Stimulated activated naive B cell treated with anti-CD40 and anti-IgM and Interleukin-4, amounts not matched to agents 10 μg/mL and 1 μg/mL and 100 μg/mL, for 72 hours (primary cell): ENCODE measurements around the gene ZBTB17.
"Not testable (repeated sequence)": the region's sequence is repeated elsewhere in the genome, so short reads cannot be mapped to it uniquely, and the experiment has no call there.

ENCODE experiments used
- ATAC-seq, 2 donors: fragments of 150-1000 bp; cut with Tn5 transposase; replicated peaks; 2 replicates each; pipeline ENCODE4 v1.10.0; 2021; ENCODE audit warnings: moderate library complexity in 1 of 2
- DNase-seq: peaks from one replicate; pipeline ENCODE4 v3.0.0; 2021
- H3K27ac Mint-ChIP-seq: one replicate; pipeline ENCODE4 v1.8.0; 2022; ENCODE audit warnings: mild to moderate bottlenecking, mixed read lengths
- H3K27me3 Mint-ChIP-seq, 2 donors: one replicate each; pipeline ENCODE4 v1.8.0; 2022; ENCODE audit warnings: mixed read lengths in 2 of 2
- H3K36me3 Mint-ChIP-seq, 2 donors: one replicate each; pipeline ENCODE4 v1.8.0; 2022; ENCODE audit warnings: mixed read lengths in 2 of 2, mild to moderate bottlenecking in 1 of 2
- H3K4me1 Mint-ChIP-seq, 2 donors: one replicate each; pipeline ENCODE4 v1.8.0; 2022; ENCODE audit warnings: mixed read lengths in 2 of 2, mild to moderate bottlenecking in 1 of 2
- H3K4me3 Mint-ChIP-seq, 2 donors: one replicate each; pipeline ENCODE4 v1.8.0; 2022; ENCODE audit warnings: mild to moderate bottlenecking in 2 of 2, mixed read lengths in 2 of 2, moderate library complexity in 1 of 2
- H3K9me3 Mint-ChIP-seq, 2 donors: one replicate each; pipeline ENCODE4 v1.8.0; 2022; ENCODE audit warnings: mixed read lengths in 2 of 2, mild to moderate bottlenecking in 1 of 2

The ZBTB17 gene

DNA sequence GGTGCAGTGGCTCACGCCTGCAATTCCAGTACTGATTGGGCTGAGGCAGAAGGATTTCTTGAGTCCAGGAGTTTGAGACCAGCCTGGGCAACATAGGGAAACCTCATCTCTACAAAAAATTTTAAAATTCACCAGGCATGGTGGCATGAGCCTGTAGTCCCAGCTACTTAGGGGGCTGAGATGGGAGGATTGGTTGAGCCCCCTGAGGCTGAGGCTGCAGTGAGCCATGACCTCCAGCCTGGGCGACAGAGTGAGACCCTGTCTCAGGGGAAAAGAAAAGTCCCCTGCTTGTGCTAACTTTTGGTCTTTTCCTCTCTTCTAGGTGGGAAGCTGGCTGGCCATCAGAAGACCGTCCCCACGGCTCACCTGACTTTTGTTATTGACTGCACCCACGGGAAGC is 29.7 kb upstream of the ZBTB17 start:
- H3K36me3 Mint-ChIP-seq, result no peaks in the 10 kb centered on the region
- no peak overlapping the region for H3K4me3 Mint-ChIP-seq
- H3K9me3 Mint-ChIP-seq, result no peaks in the 10 kb centered on the region
- ATAC-seq (no peak), DNase-seq (no peak)
- H3K27me3 Mint-ChIP-seq, result peaks cover 0 to 2% of the 10 kb centered on the region in 2 donors
- H3K27ac Mint-ChIP-seq, result no peak overlapping the region
- peaks cover 25 to 35% of the 10 kb centered on the region in 2 donors for H3K4me1 Mint-ChIP-seq

DNA sequence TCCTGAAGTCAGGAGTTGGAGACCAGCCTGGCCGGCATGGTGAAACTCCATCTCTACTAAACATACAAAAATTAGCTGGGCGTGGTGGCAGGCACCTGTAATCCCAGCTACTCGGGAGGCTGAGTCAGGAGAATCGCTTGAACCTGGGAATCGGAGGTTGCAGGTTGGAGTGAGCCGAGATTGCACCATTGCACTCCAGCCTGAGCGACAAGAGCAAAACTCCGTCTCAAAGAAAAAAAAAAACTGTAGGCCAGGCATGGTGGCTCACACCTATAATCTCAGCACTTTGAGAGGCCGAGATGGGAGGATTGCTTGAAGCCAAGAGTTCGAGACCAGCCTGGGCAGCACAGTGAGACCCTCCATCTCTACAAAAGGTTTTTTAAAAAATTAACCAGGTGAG is 25.4 kb upstream of the ZBTB17 start:
- not testable (repeated sequence) for ATAC-seq, H3K9me3 Mint-ChIP-seq, H3K36me3 Mint-ChIP-seq, H3K4me3 Mint-ChIP-seq, DNase-seq
- peak overlapping the region; percentile 47 for H3K27ac Mint-ChIP-seq
- H3K27me3 Mint-ChIP-seq, result peaks cover 8 to 12% of the 10 kb centered on the region in 2 donors
- peaks cover 13 to 15% of the 10 kb centered on the region in 2 donors for H3K4me1 Mint-ChIP-seq

DNA sequence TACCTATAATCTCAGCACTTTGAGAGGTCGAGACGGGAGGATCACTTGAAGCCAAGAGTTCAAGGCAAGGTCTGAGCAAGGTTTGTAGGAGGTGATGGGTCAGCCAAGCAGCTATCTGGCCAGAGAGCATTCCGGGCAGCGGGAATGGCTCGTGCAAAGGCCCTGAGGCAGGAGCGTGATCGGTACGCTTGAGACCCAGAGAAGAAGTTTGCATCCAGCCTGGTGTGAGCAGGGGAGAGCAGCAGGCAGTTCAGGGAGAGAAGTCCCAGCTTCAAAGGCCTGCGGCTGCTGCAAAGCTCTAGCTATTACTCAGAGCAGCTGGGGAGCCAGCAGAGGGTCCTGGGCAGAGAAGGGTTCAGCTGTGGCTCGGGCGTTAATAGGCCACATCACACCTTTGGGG is 23.0 kb upstream of the ZBTB17 start:
- H3K4me3 Mint-ChIP-seq, result no peak overlapping the region
- H3K27me3 Mint-ChIP-seq, result peaks cover 8 to 12% of the 10 kb centered on the region in 2 donors
- ATAC-seq (no peak), DNase-seq (no peak)
- H3K4me1 Mint-ChIP-seq, result peaks cover 0 to 1% of the 10 kb centered on the region in 2 donors
- H3K27ac Mint-ChIP-seq, result no peak overlapping the region
- no peaks in the 10 kb centered on the region for H3K9me3 Mint-ChIP-seq
- no peaks in the 10 kb centered on the region for H3K36me3 Mint-ChIP-seq

DNA sequence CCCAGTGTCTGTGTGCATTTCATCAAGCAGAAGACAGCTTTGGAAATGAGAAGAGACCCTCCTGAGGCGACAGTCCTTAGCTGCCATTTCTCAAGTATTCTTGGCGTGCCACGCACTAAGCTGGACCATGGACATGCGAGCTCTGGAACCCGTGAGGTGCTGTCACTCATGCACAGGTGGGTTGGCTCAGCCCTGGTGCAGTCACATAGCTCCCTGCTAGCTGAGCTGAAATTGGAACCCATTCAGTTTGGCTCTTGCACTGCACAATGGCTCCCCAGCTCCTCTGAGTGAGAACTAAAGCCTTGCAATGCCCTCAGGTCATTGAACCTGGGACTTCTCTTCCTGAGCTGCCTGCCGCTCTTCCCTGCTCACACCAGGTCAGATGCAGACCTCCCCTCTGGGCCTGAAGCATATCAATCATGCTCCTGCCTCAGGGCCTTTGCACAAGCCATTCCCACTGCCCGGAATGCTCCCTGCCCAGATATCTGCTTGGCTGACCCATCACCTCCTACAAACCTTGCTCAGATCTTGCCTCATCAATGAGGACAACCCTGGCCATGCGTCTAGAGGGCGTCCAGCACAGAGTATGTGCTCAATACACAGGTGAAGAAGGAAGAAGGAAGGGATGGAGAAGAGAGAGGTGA is 21.9 kb upstream of the ZBTB17 start:
- ATAC-seq (no peak), DNase-seq (no peak)
- Mint-ChIP-seq H3K36me3 (no peaks in the 10 kb centered on the region), H3K27me3 (peaks cover 8 to 12% of the 10 kb centered on the region in 2 donors), H3K9me3 (no peaks in the 10 kb centered on the region), H3K4me3 (no peak overlapping the region), H3K4me1 (peaks cover 0 to 1% of the 10 kb centered on the region in 2 donors), H3K27ac (no peak overlapping the region)

DNA sequence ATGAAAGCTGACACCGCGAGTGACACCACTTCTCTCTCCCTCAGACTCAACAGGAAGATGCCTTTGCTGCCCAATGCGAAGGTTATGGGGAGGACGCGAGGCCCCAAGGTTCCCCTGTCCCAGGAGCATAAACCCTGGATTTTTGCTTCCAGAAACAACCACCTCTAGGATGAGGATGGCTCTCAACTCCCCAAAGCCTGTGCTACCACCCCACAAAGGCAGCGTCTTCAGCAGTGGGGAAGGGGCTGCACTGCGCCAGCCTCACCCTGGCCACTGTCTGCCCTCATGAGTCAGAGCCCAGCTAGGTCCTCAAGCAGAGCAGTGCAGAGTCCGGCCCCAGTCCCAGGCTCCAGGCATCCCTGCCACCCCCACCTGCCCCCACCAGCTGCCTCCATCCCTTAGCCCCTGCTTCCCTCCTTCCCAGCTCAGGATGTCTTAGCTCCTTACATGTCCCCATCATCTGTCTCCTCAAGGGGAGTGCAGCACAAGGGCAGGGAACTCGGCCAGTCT is 21.2 kb upstream of the ZBTB17 start:
- no peaks in the 10 kb centered on the region for H3K9me3 Mint-ChIP-seq
- no peak overlapping the region for H3K4me3 Mint-ChIP-seq
- peaks cover 8 to 16% of the 10 kb centered on the region in 2 donors for H3K27me3 Mint-ChIP-seq
- no peak for DNase-seq
- no peak for ATAC-seq
- H3K36me3 Mint-ChIP-seq, result no peaks in the 10 kb centered on the region
- no peak overlapping the region for H3K27ac Mint-ChIP-seq
- H3K4me1 Mint-ChIP-seq, result peaks cover 0 to 1% of the 10 kb centered on the region in 2 donors

DNA sequence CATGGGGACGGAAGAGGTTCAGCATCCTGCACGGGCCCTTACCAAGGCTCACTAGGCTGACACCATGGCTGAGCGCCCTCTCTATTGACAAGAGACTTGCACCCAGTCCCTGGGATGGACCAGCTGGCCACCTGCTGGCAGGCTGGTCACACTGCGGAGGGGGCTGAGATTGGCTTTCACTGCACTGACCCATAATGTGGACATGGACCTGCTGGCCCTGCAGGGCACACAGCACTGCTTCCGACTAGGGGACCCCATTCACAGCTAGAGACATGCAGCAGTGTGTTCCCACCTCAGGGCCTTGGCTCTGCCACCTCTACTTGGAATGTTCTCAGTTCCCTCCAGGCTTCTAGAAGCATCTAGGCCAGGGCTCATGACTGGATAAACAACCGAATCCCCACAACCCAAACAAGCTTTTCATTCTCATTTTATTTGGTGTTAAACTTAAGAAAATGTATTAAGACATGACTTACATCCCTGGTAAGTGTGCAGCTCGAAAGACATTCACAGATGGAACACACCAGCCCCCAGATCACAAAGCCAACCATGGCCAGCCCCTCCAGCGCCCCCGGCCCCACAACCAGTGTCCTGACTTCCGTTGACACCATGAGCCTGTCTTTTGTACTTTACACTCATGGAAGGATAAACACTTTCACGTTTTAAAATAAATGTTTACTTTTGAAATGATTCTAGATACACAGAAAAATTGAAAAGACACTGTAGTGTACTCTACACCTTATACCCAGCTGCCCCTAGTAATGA is 18.9 kb upstream of the ZBTB17 start:
- DNase-seq (no peak), ATAC-seq (peak; percentile 87 to 90)
- Mint-ChIP-seq H3K27me3 (peaks cover 5 to 28% of the 10 kb centered on the region in 2 donors), H3K9me3 (no peaks in the 10 kb centered on the region), H3K4me1 (peaks cover 1 to 6% of the 10 kb centered on the region in 2 donors), H3K36me3 (no peaks in the 10 kb centered on the region), H3K27ac (no peak overlapping the region), H3K4me3 (no peak overlapping the region)

DNA sequence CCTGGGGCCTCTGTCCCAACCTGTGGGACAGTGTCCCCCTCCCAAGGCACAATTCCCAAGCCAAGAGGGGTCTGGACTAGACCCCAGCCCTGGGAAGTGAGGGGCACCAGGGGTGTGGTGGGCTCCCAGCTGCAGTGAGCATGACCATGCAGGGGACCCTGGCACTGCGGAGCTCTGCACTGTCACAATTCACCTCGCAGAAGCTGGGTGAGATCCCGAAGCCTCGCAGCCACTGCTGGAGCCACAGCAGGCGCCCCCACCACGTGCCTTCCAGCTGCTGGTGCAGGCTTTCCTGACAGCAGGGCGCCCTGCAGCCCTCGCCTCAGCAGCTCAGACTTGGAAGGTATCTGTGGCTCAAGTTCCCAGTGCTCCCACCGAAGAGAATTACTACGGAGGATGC is 18.2 kb upstream of the ZBTB17 start:
- H3K4me3 Mint-ChIP-seq, result no peak overlapping the region
- peaks cover 1 to 6% of the 10 kb centered on the region in 2 donors for H3K4me1 Mint-ChIP-seq
- H3K27ac Mint-ChIP-seq, result no peak overlapping the region
- H3K27me3 Mint-ChIP-seq, result peaks cover 5 to 32% of the 10 kb centered on the region in 2 donors
- H3K9me3 Mint-ChIP-seq, result no peaks in the 10 kb centered on the region
- H3K36me3 Mint-ChIP-seq, result no peaks in the 10 kb centered on the region
- ATAC-seq (no peak), DNase-seq (no peak)

DNA sequence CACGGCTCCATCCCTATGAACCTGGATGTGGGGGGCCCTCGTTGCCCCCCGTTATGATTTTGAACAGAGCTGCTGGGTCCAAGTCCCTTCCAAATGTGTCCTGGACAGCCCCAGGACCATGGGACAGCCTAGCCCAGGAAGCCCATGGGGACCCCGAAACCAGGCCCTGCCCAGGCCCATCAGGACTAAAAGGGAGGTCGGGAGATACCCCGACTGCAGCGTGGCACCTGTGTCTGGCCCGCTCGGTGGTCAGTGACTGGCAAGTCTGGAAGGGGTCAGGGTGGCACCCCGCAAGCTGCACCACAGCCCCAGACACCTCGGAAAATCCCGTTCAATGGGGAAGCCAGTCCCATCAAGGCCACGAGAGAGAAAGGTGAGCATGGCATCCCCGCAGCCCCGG is 17.8 kb upstream of the ZBTB17 start:
- H3K27ac Mint-ChIP-seq, result no peak overlapping the region
- DNase-seq, result no peak
- no peak overlapping the region for H3K4me3 Mint-ChIP-seq
- ATAC-seq, result no peak
- peaks cover 5 to 6% of the 10 kb centered on the region in 2 donors for H3K4me1 Mint-ChIP-seq
- peaks cover 9 to 36% of the 10 kb centered on the region in 2 donors for H3K27me3 Mint-ChIP-seq
- no peaks in the 10 kb centered on the region for H3K9me3 Mint-ChIP-seq
- H3K36me3 Mint-ChIP-seq, result no peaks in the 10 kb centered on the region

DNA sequence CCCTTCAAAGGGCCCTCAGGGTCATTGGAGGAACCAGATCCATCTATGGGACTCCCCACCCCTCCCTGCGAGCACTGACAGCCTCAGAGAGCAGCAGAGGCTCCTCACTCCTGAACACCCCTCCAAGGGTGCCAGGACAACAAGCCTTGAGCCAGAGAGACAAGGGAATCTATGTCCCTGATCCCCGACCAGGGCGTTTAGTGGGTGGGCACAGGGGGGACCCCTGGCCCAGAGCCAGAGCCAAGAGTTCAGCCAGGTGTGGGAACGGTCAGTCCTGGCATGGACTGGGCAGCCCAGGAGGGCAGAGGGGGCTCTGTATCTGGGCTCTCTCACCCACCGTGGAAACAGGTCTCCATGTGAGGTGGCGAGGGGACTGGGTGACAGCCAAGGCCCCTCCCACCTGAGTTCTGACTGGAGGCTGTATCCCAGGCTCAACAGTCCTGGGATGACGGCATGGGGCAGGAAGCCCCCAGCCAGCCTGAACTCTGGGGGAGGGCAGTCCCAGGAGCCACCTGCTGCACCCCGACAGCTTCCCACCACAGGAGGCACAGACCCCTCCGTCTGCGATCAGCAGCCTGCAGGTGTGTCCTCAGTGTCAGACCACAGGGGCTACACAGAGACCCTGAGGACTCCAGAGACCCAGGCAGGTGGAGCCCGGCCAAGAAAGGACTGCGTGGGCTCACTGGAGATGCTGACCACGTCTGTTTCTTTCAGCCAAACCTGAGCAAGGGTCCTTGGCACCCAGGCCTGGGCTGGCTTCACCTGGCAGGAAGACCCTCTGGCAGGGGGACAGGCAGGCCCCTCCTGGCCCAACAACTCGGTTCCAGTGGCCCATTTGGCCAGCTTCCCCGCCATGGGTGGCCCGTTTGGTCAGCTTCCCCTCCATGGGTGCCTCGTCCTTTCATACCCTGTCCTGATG is 16.9 kb upstream of the ZBTB17 start:
- Mint-ChIP-seq H3K27me3 (peaks cover 9 to 33% of the 10 kb centered on the region in 2 donors), H3K9me3 (no peaks in the 10 kb centered on the region), H3K4me1 (peaks cover 5 to 6% of the 10 kb centered on the region in 2 donors), H3K36me3 (no peaks in the 10 kb centered on the region), H3K27ac (peak overlapping the region; percentile 49), H3K4me3 (no peak overlapping the region)
- ATAC-seq, result no peak
- no peak for DNase-seq

DNA sequence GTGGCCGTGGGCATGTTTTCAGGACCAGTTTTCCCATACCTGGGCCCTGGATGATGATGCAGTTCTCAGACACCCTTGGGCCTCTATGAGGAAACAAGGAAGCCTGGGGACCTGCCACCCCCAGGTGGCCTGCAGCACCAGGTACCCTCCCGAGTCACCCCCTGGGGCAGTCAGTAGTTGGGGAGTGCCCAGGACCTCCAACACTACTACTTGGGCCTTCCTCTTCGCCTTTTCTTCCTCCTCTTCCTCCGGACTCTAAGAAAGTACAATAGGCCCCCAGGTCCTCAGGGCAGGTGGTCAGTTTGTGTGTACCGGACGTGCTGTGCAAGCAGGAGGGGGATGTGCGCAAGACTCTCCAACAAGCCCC is 16.3 kb upstream of the ZBTB17 start:
- H3K27ac Mint-ChIP-seq, result peak overlapping the region; percentile 49
- ATAC-seq (no peak), DNase-seq (no peak)
- H3K9me3 Mint-ChIP-seq, result no peaks in the 10 kb centered on the region
- H3K27me3 Mint-ChIP-seq, result peaks cover 6 to 27% of the 10 kb centered on the region in 2 donors
- peaks cover 5 to 6% of the 10 kb centered on the region in 2 donors for H3K4me1 Mint-ChIP-seq
- H3K36me3 Mint-ChIP-seq, result no peaks in the 10 kb centered on the region
- no peak overlapping the region for H3K4me3 Mint-ChIP-seq

DNA sequence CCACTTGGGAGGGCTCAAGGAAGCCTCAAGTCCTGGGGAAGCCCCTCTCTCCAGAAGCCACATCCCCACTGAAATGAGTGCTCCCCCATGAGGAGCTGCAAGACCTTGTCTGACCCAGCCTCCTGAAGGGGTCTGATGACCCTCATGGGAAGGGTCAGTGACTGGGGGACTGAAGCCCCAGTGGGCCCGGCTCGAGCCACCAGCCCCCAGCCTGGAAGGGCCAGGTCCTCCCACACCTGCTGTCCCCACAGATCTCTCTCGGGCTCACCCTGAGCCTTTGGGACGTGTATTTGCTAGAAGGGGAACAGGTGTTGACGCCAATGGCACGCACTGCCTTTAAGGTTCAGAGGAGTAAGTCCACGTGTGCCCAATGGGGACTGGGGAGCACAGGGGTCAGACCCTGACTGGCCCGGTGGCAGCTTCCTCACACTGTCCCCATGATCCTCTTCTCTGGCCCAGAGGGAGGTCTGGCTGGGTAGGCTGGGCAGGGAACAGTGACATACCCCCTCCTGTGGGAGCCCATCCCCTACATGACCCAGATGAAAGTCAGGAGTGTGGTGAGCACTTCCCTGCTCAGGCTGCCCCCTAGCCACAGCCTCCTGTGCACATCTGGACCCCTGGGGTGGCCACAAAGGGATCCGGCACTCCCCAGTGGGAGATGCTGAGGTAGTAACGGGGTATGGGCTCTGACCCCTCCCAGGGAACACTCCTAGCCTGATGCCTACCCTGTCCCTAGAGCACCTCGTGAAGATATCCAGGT is 15.7 kb upstream of the ZBTB17 start:
- peaks cover 5 to 25% of the 10 kb centered on the region in 2 donors for H3K27me3 Mint-ChIP-seq
- H3K4me1 Mint-ChIP-seq, result peaks cover 5 to 6% of the 10 kb centered on the region in 2 donors
- H3K27ac Mint-ChIP-seq, result peak overlapping the region; percentile 56
- H3K9me3 Mint-ChIP-seq, result no peaks in the 10 kb centered on the region
- no peaks in the 10 kb centered on the region for H3K36me3 Mint-ChIP-seq
- DNase-seq (no peak), ATAC-seq (no peak)
- no peak overlapping the region for H3K4me3 Mint-ChIP-seq

DNA sequence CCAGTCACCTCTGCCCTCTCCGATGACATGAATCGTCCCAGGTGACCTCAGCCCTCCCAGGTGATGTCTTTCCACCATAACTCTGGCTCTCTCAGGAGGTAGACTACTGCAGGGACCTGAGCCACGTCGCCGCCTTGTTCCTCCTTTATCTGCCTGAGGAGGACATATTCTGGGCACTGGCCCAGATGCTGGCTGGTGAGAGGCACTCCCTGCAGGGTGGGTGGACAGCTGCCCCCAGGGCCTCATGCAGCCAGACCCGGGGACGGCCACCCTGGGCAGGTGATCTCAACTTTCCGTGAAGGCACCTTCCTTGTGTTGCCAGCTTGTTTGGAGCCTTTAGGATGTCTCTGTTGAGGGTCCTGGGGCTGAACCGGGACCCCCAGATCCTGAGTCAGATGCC is 13.9 kb upstream of the ZBTB17 start:
- DNase-seq (no peak), ATAC-seq (no peak)
- no peaks in the 10 kb centered on the region for H3K9me3 Mint-ChIP-seq
- H3K4me3 Mint-ChIP-seq, result no peak overlapping the region
- peaks cover 6 to 7% of the 10 kb centered on the region in 2 donors for H3K4me1 Mint-ChIP-seq
- no peaks in the 10 kb centered on the region for H3K36me3 Mint-ChIP-seq
- H3K27ac Mint-ChIP-seq, result no peak overlapping the region
- peaks cover 5 to 25% of the 10 kb centered on the region in 2 donors for H3K27me3 Mint-ChIP-seq

DNA sequence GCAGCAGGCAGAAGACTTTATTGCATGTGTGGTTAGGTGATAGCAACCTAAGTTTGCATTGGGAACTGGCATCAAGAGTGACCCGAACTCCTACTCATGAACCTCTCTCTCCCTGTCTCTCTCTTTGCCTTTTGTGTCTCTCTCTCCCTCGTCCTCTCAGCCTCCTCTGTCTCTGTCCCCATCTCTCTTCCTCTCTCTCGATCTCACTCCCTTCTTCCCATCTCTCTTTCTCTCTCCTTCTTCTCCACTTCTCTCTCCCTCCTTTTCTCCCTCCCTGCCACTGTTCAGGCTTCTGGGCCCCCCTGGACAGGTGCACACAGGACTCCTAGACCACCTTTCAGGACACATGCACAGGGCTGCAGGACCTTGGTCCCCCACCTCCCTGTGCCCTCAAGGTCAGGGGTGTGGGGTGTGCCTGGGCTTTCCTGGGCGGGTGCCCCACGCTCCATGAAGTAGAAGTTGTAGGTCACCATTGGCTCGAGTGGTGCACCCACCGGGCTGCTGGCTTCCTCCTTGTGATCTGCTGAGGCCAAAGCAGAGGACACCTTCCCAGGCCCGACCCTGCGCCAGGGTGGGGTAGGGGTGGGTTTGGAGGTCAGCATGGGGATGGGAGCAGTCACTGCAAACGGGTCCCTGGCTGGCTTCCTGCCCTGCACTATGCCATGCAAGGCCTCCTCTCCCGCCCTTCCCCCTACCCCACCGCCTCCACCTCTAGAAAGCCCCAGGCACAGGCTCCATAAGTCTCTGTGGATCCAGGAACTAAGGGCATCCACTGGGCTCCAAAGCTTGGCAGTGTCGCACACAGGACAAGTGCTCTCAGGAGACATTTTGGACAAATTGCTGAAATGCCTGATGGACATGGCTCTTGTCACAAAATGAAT is 13.2 kb upstream of the ZBTB17 start:
- Mint-ChIP-seq H3K27me3 (peaks cover 5 to 25% of the 10 kb centered on the region in 2 donors), H3K36me3 (no peaks in the 10 kb centered on the region), H3K27ac (no peak overlapping the region), H3K4me1 (peaks cover 6 to 10% of the 10 kb centered on the region in 2 donors), H3K4me3 (no peak overlapping the region), H3K9me3 (no peaks in the 10 kb centered on the region)
- DNase-seq, result no peak
- no peak for ATAC-seq
